Cardiac muscle cell (in vitro differentiated cells and primary cell): Measurements from ENCODE around the gene PNPLA7. TPM values are rescaled to one million over a fixed set of nuclear protein-coding genes. Genes with fewer than 3 reads are reported as not detected.
A peak's percentile ranks its signal among the peaks of the same experiment; 100 is the strongest.
"Not testable (repeated sequence)": the region's sequence is repeated elsewhere in the genome, so short reads cannot be mapped to it uniquely, and the experiment has no call there.

ENCODE experiments used
- DNase-seq, 2 donors: peaks; one replicate each; pipeline versions ENCODE4 v3.0.0 to v3.0.0-alpha.2; 2010 to 2017; ENCODE audit warnings: low read depth in 1 of 2, low spot score in 1 of 2
- H3K27ac ChIP-seq: fragments of 200-600 bp; sonication (generic); 2 replicates; pipeline ENCODE4 v1.5.1; 2016
- H3K27me3 ChIP-seq: fragments of 200-600 bp; sonication (generic); 2 replicates; pipeline ENCODE4 v1.6.0; 2016; ENCODE audit warnings: control low read depth
- H3K36me3 ChIP-seq: fragments of 200-600 bp; sonication (generic); 2 replicates; pipeline ENCODE4 v1.5.1; 2016; ENCODE audit warnings: control low read depth
- H3K4me1 ChIP-seq: fragments of 200-600 bp; sonication (generic); 2 replicates; pipeline ENCODE4 v1.8.1; 2017; ENCODE audit warnings: low read depth, mild to moderate bottlenecking, mixed run types
- H3K4me3 ChIP-seq: fragments of 200-600 bp; sonication (generic); 2 replicates; pipeline ENCODE4 v1.5.1; 2016; ENCODE audit warnings: mild to moderate bottlenecking
- H3K9me3 ChIP-seq: fragments of 200-600 bp; sonication (generic); 2 replicates; pipeline ENCODE4 v1.5.1; 2017; ENCODE audit warnings: low read depth, mild to moderate bottlenecking, control low read depth
- polyA plus RNA-seq: library from polyadenylated mRNA; unstranded; fragments of >200 nt; fragmentation: Nextera tagmentation; extraction: Ambion mirVana; gene quantifications from 2 replicates; pipeline ENCODE4 v1.2.1, GENCODE V29; 2016
- total RNA-seq: library from RNA; depleted of rRNA; stranded (reverse); fragments of >200 nt; gene quantifications from 2 replicates; pipeline ENCODE4 v1.2.3, GENCODE V29; 2016
- TF ChIP-seq, protein P1 (sequence below): IDR thresholded peaks from 2 replicates; pipeline ENCODE4 v1.5.1; 2012; ENCODE audit warnings: low read depth, mild to moderate bottlenecking, low read length

Gene PNPLA7
- total and polyA plus RNA-seq, 2 experiments from 2014 or later = 1.4 to 3.6 TPM

- Histone ChIP-seq H3K36me3 (peaks cover 11% of the 10 kb centered on the region), H3K27me3 (no peaks in the 10 kb centered on the region), H3K27ac (peak within 1 kb of the TSS; percentile 87), H3K9me3 (no peaks in the 10 kb centered on the region), H3K4me1 (peaks cover 6% of the 10 kb centered on the region), H3K4me3 (peak within 1 kb of the TSS; percentile 79)
- DNase-seq = peak; percentile 92 to 95
- TF ChIP-seq, protein P1, sequence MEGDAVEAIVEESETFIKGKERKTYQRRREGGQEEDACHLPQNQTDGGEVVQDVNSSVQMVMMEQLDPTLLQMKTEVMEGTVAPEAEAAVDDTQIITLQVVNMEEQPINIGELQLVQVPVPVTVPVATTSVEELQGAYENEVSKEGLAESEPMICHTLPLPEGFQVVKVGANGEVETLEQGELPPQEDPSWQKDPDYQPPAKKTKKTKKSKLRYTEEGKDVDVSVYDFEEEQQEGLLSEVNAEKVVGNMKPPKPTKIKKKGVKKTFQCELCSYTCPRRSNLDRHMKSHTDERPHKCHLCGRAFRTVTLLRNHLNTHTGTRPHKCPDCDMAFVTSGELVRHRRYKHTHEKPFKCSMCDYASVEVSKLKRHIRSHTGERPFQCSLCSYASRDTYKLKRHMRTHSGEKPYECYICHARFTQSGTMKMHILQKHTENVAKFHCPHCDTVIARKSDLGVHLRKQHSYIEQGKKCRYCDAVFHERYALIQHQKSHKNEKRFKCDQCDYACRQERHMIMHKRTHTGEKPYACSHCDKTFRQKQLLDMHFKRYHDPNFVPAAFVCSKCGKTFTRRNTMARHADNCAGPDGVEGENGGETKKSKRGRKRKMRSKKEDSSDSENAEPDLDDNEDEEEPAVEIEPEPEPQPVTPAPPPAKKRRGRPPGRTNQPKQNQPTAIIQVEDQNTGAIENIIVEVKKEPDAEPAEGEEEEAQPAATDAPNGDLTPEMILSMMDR = peak; percentile 43
Measured at GRCh38 chr9:137551264-137552021, 1.2 kb upstream of the PNPLA7 start, which contains the start of gene MRPL41. MRPL41 (plus strand) TSS chr9:137551879; CDS start chr9:137552082, 203 bp downstream.

DNA sequence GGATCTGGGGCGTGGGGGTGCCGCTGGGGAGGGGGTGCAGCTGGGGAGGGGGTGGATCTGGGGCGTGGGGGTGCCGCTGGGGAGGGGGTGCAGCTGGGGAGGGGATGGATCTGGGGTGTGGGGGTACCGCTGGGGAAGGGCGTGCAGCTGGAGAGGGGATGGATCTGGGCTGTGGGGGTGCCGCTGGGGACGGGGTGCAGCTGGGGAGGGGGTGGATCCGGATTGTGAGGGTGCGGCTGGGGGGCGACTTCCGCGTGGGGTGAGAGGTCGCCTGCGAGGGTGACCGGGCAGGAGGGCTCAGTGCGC lies 709 bp upstream of the PNPLA7 start:
- not testable (repeated sequence) for DNase-seq, H3K27me3 ChIP-seq, H3K9me3 ChIP-seq, H3K4me1 ChIP-seq
- Histone ChIP-seq H3K27ac (peak overlapping the region; percentile 87), H3K36me3 (peaks cover 11% of the 10 kb centered on the region), H3K4me3 (peak overlapping the region; percentile 53)

DNA sequence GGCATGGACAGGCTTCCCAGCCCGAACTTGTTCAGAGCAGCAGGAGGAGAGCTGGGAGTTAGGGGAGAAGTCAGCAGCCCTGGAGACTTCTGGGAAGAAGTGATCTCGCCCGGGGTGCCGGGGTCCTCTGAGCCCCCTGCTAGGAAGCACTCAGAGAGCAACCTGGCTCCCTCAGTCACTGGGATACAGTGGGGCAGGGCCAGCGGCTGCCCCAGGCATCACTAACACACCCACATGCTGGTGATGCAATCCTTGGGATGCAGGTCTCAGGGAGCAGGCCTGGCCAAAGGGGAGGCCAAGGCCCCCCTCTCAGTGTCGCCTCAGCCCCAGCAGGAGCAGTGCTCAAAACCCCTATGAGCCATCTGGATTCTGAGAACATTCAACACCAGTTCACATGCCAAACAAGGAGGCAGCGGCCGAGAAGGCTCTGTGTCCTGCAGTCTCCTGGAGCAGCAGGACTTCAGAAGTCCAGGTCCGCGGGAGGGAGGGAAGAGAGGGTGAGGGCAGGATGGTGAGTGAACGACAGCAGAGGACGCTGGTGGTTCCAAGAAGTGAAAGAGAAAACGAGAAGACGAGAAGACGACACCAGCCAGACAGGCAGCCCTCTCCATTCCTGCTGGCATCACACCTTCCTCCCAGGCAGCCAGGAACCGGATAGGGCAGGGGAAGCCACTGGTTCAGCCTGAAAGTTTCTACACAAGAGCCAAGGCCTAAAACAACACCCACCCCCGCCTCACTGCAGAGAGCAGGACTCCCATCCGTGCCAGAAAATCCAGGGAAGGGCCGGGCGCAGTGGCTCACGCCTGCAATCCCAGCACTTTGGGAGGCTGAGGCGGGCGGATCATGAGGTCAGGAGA lies 2.3 kb downstream of the PNPLA7 start:
- H3K36me3 ChIP-seq = no peaks in the 10 kb centered on the region
- H3K4me3 ChIP-seq = no peak overlapping the region
- no peak for DNase-seq
- H3K27ac ChIP-seq = no peak overlapping the region
- no peaks in the 10 kb centered on the region for H3K9me3 ChIP-seq
- no peaks in the 10 kb centered on the region for H3K27me3 ChIP-seq
- peaks cover 6% of the 10 kb centered on the region for H3K4me1 ChIP-seq
- TF ChIP-seq, protein P1 = no peak

DNA sequence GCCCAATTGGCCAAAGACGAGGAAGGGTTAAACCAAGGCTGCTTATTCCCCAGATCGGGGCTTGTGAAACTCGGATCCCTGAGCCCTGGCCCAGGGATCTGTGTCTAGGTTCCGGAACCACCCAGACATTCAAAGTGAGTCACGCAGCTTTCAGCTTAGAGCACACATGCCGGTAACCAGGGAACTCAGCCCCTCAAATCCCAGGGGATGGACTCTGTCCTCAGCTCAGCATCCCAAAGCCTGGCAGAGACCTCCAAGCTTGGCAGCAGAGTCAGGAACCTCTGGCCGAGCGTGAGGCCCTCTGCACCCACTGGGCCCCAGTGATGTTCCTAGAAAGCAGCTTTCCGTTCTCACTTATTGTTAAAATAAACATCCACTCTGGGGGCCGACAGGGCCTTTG lies 5.1 kb downstream of the PNPLA7 start:
- peaks cover 5% of the 10 kb centered on the region for H3K4me1 ChIP-seq
- no peaks in the 10 kb centered on the region for H3K9me3 ChIP-seq
- TF ChIP-seq, protein P1 = no peak
- peak in 1 of 2 donors; percentile 62 for DNase-seq
- H3K27me3 ChIP-seq = no peaks in the 10 kb centered on the region
- no peak overlapping the region for H3K4me3 ChIP-seq
- no peak overlapping the region for H3K27ac ChIP-seq
- no peaks in the 10 kb centered on the region for H3K36me3 ChIP-seq

DNA sequence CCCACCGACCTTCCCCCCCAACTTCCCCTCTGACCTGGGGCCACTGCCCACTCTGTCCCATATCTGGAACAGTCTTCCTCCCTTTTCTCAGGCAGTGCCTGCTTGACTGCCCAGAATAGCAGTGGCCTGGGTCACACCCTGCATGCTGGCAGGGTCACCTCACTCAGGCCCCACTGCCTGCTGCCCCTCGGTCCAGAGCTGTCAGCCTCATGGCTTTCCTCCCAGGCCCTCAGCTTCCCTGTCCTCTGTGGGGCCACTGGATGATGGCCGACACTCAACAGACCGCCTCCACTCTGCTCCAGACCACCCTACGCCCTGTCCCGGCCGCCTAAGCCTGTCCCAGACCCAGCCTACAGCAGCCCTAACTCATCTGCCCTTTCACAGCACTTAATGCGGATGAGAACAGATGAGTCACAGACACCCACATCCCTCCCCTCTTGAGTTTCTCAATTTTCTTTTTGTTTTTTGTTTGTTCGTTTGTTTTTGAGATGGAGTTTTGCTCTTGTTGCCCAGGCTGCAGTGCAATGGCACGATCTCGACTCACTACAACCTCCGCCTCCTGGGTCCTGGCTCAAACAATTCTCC lies 5.9 kb downstream of the PNPLA7 start:
- Histone ChIP-seq H3K27ac (no peak overlapping the region), H3K4me3 (no peak overlapping the region), H3K36me3 (no peaks in the 10 kb centered on the region), H3K27me3 (no peaks in the 10 kb centered on the region), H3K9me3 (no peaks in the 10 kb centered on the region), H3K4me1 (no peaks in the 10 kb centered on the region)
- peak in 1 of 2 donors; percentile 54 for DNase-seq
- TF ChIP-seq, protein P1 = no peak
